GM12892 (cell line): ENCODE measurements around the gene STX7.

Experiments used
- DNase-seq: peaks from one replicate; pipeline ENCODE4 v3.0.0; 2011; ENCODE audit not compliant: insufficient read length
- FAIRE-seq: peaks from 2 replicates; lab custom pipeline; 2011; peaks lifted over from hg19 to GRCh38; lab: Jason Lieb, UNC
- POLR2A ChIP-seq: IDR thresholded peaks from 2 replicates; pipeline ENCODE4 v1.6.1; 2011; ENCODE audit warnings: low read depth, low read length, control low read depth
- POLR2AphosphoS5 ChIP-seq: IDR thresholded peaks from 2 replicates; pipeline ENCODE4 v1.6.1; 2011; ENCODE audit warnings: low read depth, low read length, control low read depth
- TAF1 ChIP-seq: IDR thresholded peaks from 2 replicates; pipeline ENCODE4 v1.6.1; 2011; ENCODE audit warnings: low read depth, mild to moderate bottlenecking, control low read depth, low read length, borderline replicate concordance

The STX7 gene

GRCh38 chr6:132525866-132526265, 12.9 kb upstream of the STX7 start:
- TF ChIP-seq POLR2A (no peak), POLR2AphosphoS5 (no peak), TAF1 (no peak)
- DNase-seq (no peak), FAIRE-seq (no peak)

- no peak for FAIRE-seq
- DNase-seq: no peak
- no peak for TF ChIP-seq POLR2AphosphoS5
- no peak for TF ChIP-seq TAF1
Observed at GRCh38 chr6:132524646-132525045, 11.7 kb upstream of the STX7 start.

- FAIRE-seq: no peak
- TF ChIP-seq POLR2A (no peak), TAF1 (no peak), POLR2AphosphoS5 (no peak)
- DNase-seq: no peak
Observed at GRCh38 chr6:132520953-132521352, 8.0 kb upstream of the STX7 start.

GRCh38 chr6:132515386-132515785, 2.5 kb upstream of the STX7 start:
- DNase-seq: no peak
- TF ChIP-seq POLR2A (no peak), POLR2AphosphoS5 (no peak), TAF1 (no peak)
- FAIRE-seq: no peak

GRCh38 chr6:132513831-132514545, 1.1 kb upstream of the STX7 start:
- FAIRE-seq: no peak
- TF ChIP-seq POLR2AphosphoS5 (no peak), POLR2A (no peak), TAF1 (no peak)
- DNase-seq: no peak

GRCh38 chr6:132512342-132512637, 626 bp downstream of the STX7 start:
- no peak for TF ChIP-seq POLR2A
- TF ChIP-seq POLR2AphosphoS5: no peak
- TF ChIP-seq TAF1: no peak
- DNase-seq: no peak
- FAIRE-seq: no peak

- TF ChIP-seq TAF1 (no peak), POLR2AphosphoS5 (no peak), POLR2A (no peak)
- FAIRE-seq (no peak), DNase-seq (no peak)
Observed at GRCh38 chr6:132511831-132512220, 1.1 kb downstream of the STX7 start.

- TF ChIP-seq TAF1 (no peak), POLR2A (no peak), POLR2AphosphoS5 (no peak)
- FAIRE-seq: peak; percentile 82
- DNase-seq: no peak
Observed at GRCh38 chr6:132511210-132511830, 1.6 kb downstream of the STX7 start.

GRCh38 chr6:132506869-132507808, 5.8 kb downstream of the STX7 start:
- FAIRE-seq (peak; percentile 62), DNase-seq (no peak)
- no peak for TF ChIP-seq POLR2AphosphoS5
- no peak for TF ChIP-seq TAF1
- TF ChIP-seq POLR2A: no peak

- FAIRE-seq (no peak), DNase-seq (no peak)
- TF ChIP-seq POLR2A (no peak), POLR2AphosphoS5 (no peak), TAF1 (no peak)
Observed at GRCh38 chr6:132506461-132506860, 6.5 kb downstream of the STX7 start.

GRCh38 chr6:132505158-132505557, 7.8 kb downstream of the STX7 start:
- DNase-seq (no peak), FAIRE-seq (peak; percentile 84)
- TF ChIP-seq TAF1 (no peak), POLR2A (no peak), POLR2AphosphoS5 (no peak)
